RPMI7951 (cell line): Measurements from ENCODE around the gene KDM7A. TPM values are rescaled to one million over a fixed set of nuclear protein-coding genes. Genes with fewer than 3 reads are reported as not detected.
"Not testable (repeated sequence)": the region's sequence is repeated elsewhere in the genome, so short reads cannot be mapped to it uniquely, and the experiment has no call there.

ENCODE experiments used
- DNase-seq: peaks from one replicate; pipeline ENCODE4 v3.0.0-alpha.2; 2012; ENCODE audit warnings: low read depth
- total RNA-seq: library from RNA; depleted of rRNA; stranded (reverse); fragments of >200 nt; shearing (Covaris generic); gene quantifications from 2 replicates; pipeline ENCODE4 v1.2.3, GENCODE V29; 2014

KDM7A gene
- total RNA-seq, 1 experiment from 2014 or later = 1.2 TPM

- DNase-seq = peak; percentile 51
Observed at GRCh38 chr7:140200061-140200989, 23.5 kb upstream of the KDM7A start.

- DNase-seq = no peak
Observed at GRCh38 chr7:140197938-140198337, 21.2 kb upstream of the KDM7A start.

- DNase-seq = no peak
Observed at GRCh38 chr7:140197218-140197890, 20.6 kb upstream of the KDM7A start.

- no peak for DNase-seq
Observed at GRCh38 chr7:140196361-140197217, 19.8 kb upstream of the KDM7A start.

- DNase-seq = no peak
Observed at GRCh38 chr7:140195859-140196258, 19.1 kb upstream of the KDM7A start.

- DNase-seq = no peak
Observed at GRCh38 chr7:140192620-140193019, 15.8 kb upstream of the KDM7A start.

- DNase-seq = no peak
Observed at GRCh38 chr7:140192176-140192575, 15.4 kb upstream of the KDM7A start.

- DNase-seq = no peak
Observed at GRCh38 chr7:140190588-140190987, 13.8 kb upstream of the KDM7A start.

- no peak for DNase-seq
Observed at GRCh38 chr7:140189917-140190316, 13.1 kb upstream of the KDM7A start.

- DNase-seq = no peak
Observed at GRCh38 chr7:140182917-140183316, 6.1 kb upstream of the KDM7A start.

- no peak for DNase-seq
Observed at GRCh38 chr7:140179339-140179738, 2.6 kb upstream of the KDM7A start.

- DNase-seq = no peak
Observed at GRCh38 chr7:140176122-140176701, 571 bp downstream of the KDM7A start.

- DNase-seq = peak; percentile 90
Observed at GRCh38 chr7:140175221-140176121, 1.3 kb downstream of the KDM7A start.

GRCh38 chr7:140174217-140174616 is 2.6 kb downstream of the KDM7A start:
- no peak for DNase-seq

GRCh38 chr7:140170375-140170774 is 6.4 kb downstream of the KDM7A start:
- no peak for DNase-seq

GRCh38 chr7:140168816-140169215 is 8.0 kb downstream of the KDM7A start:
- DNase-seq = no peak

- DNase-seq = peak; percentile 30
Observed at GRCh38 chr7:140165422-140165821, 11.4 kb downstream of the KDM7A start.

- DNase-seq = not testable (repeated sequence)
Observed at GRCh38 chr7:140162081-140162480, 14.7 kb downstream of the KDM7A start.

- DNase-seq = no peak
Observed at GRCh38 chr7:140161047-140161446, 15.7 kb downstream of the KDM7A start.

GRCh38 chr7:140160308-140160707 is 16.5 kb downstream of the KDM7A start:
- DNase-seq = no peak

- DNase-seq = peak; percentile 74
Observed at GRCh38 chr7:140159497-140159896, 17.3 kb downstream of the KDM7A start.
